Activated B cell treated with CpG ODN at 0.5 μM for 24 hours (primary cell): Measurements from ENCODE around the gene APC. TPM values are rescaled to one million over a fixed set of nuclear protein-coding genes. Genes with fewer than 3 reads are reported as not detected.
"Not testable (repeated sequence)": the region's sequence is repeated elsewhere in the genome, so short reads cannot be mapped to it uniquely, and the experiment has no call there.

Experiments used
- ATAC-seq: fragments of 200-7000 bp; cut with Tn5 transposase; one replicate; pipeline ENCODE4 v1.10.0; 2021; ENCODE audit warnings: low read depth, mild to moderate bottlenecking, moderate library complexity
- CTCF ChIA-PET: fragments of 350-600 bp; sonication (Branson Sonifier 250); formaldehyde crosslinking; loops from one replicate; lab custom pipeline; 2021; ENCODE audit warnings: antibody characterized with exemption; lab: Charles Lee
- POLR2A ChIA-PET: fragments of 350-600 bp; sonication (Branson Sonifier 250); formaldehyde crosslinking; loops from one replicate; lab custom pipeline; 2021; ENCODE audit warnings: antibody characterized with exemption; lab: Charles Lee
- DNase-seq: peaks from one replicate; pipeline ENCODE4 v3.0.0; 2022
- H3K27ac Mint-ChIP-seq: one replicate; pipeline ENCODE4 v1.8.0; 2020; ENCODE audit warnings: mixed read lengths
- H3K27me3 Mint-ChIP-seq: one replicate; pipeline ENCODE4 v1.8.0; 2021; ENCODE audit warnings: mixed read lengths
- H3K36me3 Mint-ChIP-seq: one replicate; pipeline ENCODE4 v1.8.0; 2021; ENCODE audit warnings: low read depth, mixed read lengths
- H3K4me1 Mint-ChIP-seq: one replicate; pipeline ENCODE4 v1.8.0; 2021; ENCODE audit warnings: mixed read lengths
- H3K4me3 Mint-ChIP-seq: one replicate; pipeline ENCODE4 v1.8.0; 2020; ENCODE audit warnings: mild to moderate bottlenecking, mixed read lengths
- H3K9me3 Mint-ChIP-seq: one replicate; pipeline ENCODE4 v1.8.0; 2020; ENCODE audit warnings: mixed read lengths
- intact Hi-C: fragments of 100-400 bp; cut with micrococcal nuclease; formaldehyde crosslinking; loops from one replicate; pipeline ENCODE4 v1.15.1; 2024
- total RNA-seq: library from RNA; stranded (reverse); gene quantifications from 2 replicates; pipeline ENCODE4 v1.2.3, GENCODE V29; 2022
- TF ChIP-seq, protein P1 (sequence below): fragments of 200-600 bp; IDR thresholded peaks from one replicate; pipeline ENCODE4 v1.8.0; 2022; ENCODE audit warnings: antibody characterized with exemption, mild to moderate bottlenecking

The APC gene
- total RNA-seq, 1 donor from 2014 or later: 41.7 TPM

DNA sequence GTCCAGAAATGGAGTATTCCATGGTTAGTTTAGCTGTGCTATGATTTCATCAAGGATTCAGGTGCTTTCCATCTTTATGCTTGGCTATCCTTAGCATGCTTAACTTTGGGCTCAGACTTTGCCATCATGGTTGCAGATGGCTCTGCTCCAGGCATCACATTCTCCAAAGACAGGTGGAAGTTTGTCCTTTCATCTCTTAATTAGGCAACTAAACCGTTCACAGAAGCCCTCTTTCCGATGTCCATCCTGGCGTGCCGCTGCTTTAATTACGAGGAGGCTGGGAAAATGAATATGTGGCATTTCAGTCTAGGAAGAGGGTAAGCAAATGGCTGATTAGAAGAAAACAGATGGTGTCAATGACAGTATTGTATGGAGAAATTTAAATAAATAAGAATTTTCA lies 24.5 kb upstream of the APC start:
- ATAC-seq (no peak), DNase-seq (no peak)
- no peaks in the 10 kb centered on the region for H3K27me3 Mint-ChIP-seq
- peaks cover 2% of the 10 kb centered on the region for H3K36me3 Mint-ChIP-seq
- intact Hi-C loops: no loop called here
- POLR2A ChIA-PET: no interaction called here
- H3K4me3 Mint-ChIP-seq: no peak overlapping the region
- H3K4me1 Mint-ChIP-seq: peaks cover 68% of the 10 kb centered on the region
- CTCF ChIA-PET: no interaction called here
- no peaks in the 10 kb centered on the region for H3K9me3 Mint-ChIP-seq
- TF ChIP-seq, protein P1, sequence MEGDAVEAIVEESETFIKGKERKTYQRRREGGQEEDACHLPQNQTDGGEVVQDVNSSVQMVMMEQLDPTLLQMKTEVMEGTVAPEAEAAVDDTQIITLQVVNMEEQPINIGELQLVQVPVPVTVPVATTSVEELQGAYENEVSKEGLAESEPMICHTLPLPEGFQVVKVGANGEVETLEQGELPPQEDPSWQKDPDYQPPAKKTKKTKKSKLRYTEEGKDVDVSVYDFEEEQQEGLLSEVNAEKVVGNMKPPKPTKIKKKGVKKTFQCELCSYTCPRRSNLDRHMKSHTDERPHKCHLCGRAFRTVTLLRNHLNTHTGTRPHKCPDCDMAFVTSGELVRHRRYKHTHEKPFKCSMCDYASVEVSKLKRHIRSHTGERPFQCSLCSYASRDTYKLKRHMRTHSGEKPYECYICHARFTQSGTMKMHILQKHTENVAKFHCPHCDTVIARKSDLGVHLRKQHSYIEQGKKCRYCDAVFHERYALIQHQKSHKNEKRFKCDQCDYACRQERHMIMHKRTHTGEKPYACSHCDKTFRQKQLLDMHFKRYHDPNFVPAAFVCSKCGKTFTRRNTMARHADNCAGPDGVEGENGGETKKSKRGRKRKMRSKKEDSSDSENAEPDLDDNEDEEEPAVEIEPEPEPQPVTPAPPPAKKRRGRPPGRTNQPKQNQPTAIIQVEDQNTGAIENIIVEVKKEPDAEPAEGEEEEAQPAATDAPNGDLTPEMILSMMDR: no peak
- H3K27ac Mint-ChIP-seq: no peak overlapping the region

DNA sequence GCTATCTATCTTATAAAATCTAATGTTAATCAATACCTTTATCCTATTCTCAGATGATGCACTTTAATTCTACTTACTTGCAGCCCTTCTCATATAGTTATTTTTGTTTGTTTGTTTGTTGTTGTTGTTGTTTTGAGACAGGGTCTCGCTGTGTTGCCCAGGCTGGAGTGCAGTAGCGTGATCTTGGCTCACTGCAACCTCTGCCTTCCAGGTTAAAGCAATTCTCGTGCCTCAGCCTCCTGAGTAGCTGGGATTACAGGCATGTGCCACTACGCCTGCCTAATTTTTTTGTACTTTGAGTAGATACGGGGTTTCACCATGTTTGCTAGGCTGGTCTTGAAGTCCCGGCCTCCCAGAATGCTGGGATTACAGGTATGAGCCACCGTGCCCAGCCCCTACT lies 20.8 kb upstream of the APC start:
- CTCF ChIA-PET, H3K36me3 Mint-ChIP-seq, POLR2A ChIA-PET, H3K9me3 Mint-ChIP-seq, H3K4me3 Mint-ChIP-seq, H3K27me3 Mint-ChIP-seq, DNase-seq, ATAC-seq, H3K27ac Mint-ChIP-seq: not testable (repeated sequence)
- H3K4me1 Mint-ChIP-seq: peaks cover 55% of the 10 kb centered on the region
- intact Hi-C loops: loop anchor here (2.0 kb wide), 1 partner anchor 20 kb away; the partner anchor contains the start of gene APC

GRCh38 chr5:112717506-112718082 lies 20.1 kb upstream of the APC start:
- ATAC-seq (no peak), DNase-seq (no peak)
- no peaks in the 10 kb centered on the region for H3K27me3 Mint-ChIP-seq
- H3K4me1 Mint-ChIP-seq: peaks cover 57% of the 10 kb centered on the region
- peaks cover 8% of the 10 kb centered on the region for H3K36me3 Mint-ChIP-seq
- POLR2A ChIA-PET: no interaction called here
- TF ChIP-seq, protein P1: no peak
- no peak overlapping the region for H3K4me3 Mint-ChIP-seq
- CTCF ChIA-PET: no interaction called here
- H3K27ac Mint-ChIP-seq: no peak overlapping the region
- no peaks in the 10 kb centered on the region for H3K9me3 Mint-ChIP-seq
- intact Hi-C loops: loop anchor here (1.0 to 2.0 kb wide), 2 partner anchors 9 to 19 kb away; partner anchors contain the start of gene APC

DNA sequence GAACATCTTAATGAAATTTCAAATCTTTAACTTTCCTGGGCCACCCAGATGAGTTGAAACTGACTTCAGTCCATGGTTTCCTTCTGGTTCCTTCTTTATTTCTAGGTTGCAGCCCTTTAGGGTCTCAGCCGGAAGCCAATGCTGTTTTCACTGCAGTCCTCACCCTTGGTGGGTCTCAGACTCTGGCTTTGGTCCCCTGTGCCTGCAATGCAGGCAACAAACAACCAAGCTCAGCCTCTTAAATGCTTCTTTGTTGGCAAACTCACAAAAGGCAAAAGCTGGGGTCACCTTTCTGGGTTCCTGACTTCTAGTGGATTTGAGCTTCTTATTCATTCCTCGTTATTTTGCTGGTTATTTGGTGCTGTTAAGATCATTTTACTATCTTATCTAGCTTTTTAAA lies 19.3 kb upstream of the APC start:
- no peak overlapping the region for H3K27ac Mint-ChIP-seq
- peaks cover 60% of the 10 kb centered on the region for H3K4me1 Mint-ChIP-seq
- no peak for ATAC-seq
- ChIA-PET POLR2A (no interaction called here), CTCF (no interaction called here)
- intact Hi-C loops: loop anchor here (1.0 kb wide), 1 partner anchor 10 kb away; no protein-coding TSS in a partner anchor
- H3K27me3 Mint-ChIP-seq: no peaks in the 10 kb centered on the region
- DNase-seq: no peak
- H3K9me3 Mint-ChIP-seq: no peaks in the 10 kb centered on the region
- H3K4me3 Mint-ChIP-seq: no peak overlapping the region
- peaks cover 8% of the 10 kb centered on the region for H3K36me3 Mint-ChIP-seq
- TF ChIP-seq, protein P1: no peak

DNA sequence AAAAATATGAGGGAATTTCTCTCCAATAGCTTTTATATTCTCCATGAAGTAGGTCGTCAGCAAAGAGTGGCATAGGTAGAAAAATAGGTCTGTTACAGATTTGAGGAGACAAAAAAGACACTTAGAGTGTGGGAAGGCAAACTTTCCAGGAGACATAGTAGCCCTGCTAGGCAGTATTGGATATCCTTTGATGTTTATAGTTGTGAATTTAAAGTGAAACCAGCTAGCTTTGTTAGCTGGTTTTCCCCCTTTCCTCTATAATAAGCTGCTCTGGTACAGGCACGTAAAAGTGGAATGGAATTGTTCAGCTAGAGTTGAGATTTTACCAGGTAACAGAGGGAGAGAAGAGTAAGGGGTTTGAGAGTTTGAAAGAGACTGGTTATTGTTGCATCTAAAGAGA lies 17.1 kb upstream of the APC start:
- intact Hi-C loops: no loop called here
- ChIA-PET CTCF (interaction anchor here (1.2 kb wide), 1 partner anchor 37 kb away, joined by 3 read pairs; no protein-coding TSS in a partner anchor), POLR2A (no interaction called here)
- peaks cover 6% of the 10 kb centered on the region for H3K36me3 Mint-ChIP-seq
- H3K27ac Mint-ChIP-seq: no peak overlapping the region
- ATAC-seq (no peak), DNase-seq (no peak)
- peaks cover 65% of the 10 kb centered on the region for H3K4me1 Mint-ChIP-seq
- H3K27me3 Mint-ChIP-seq: no peaks in the 10 kb centered on the region
- TF ChIP-seq, protein P1: no peak
- no peaks in the 10 kb centered on the region for H3K9me3 Mint-ChIP-seq
- no peak overlapping the region for H3K4me3 Mint-ChIP-seq
